Thyroid gland (tissue), 4 donors: ENCODE results near the gene DNAH3. TPM values are rescaled to one million over a fixed set of nuclear protein-coding genes. Genes with fewer than 3 reads are reported as not detected.

Experiments used
- DNase-seq, 2 donors: peaks; one replicate each; pipeline ENCODE4 v3.0.0-alpha.2; 2019
- H3K27ac ChIP-seq, 3 donors: fragments of 200-600 bp; sonication (generic); 1 replicate in 2 of 3; 2 replicates in 1 of 3; pipeline ENCODE4 v1.5.1; 2016 to 2019; ENCODE audit warnings: mild to moderate bottlenecking in 1 of 3, moderate library complexity in 1 of 3
- H3K27me3 ChIP-seq: fragments of 200-600 bp; sonication (generic); one replicate; pipeline ENCODE4 v1.5.1; 2019
- H3K36me3 ChIP-seq, 2 donors: fragments of 200-600 bp; sonication (generic); one replicate each; pipeline ENCODE4 v1.5.1; 2016 to 2019
- H3K4me1 ChIP-seq, 2 donors: fragments of 200-600 bp; sonication (generic); one replicate each; pipeline ENCODE4 v1.5.1; 2017 to 2019
- H3K4me3 ChIP-seq, 3 donors: fragments of 200-600 bp; sonication (generic); replicated peaks in 1 of 3; 1 replicate in 2 of 3; 2 replicates in 1 of 3; pipeline ENCODE4 v1.5.1; 2016; ENCODE audit warnings: mild to moderate bottlenecking in 1 of 3
- H3K9me3 ChIP-seq: fragments of 200-600 bp; sonication (generic); one replicate; pipeline ENCODE4 v1.5.1; 2017
- CTCF ChIP-seq, 6 experiments: fragments of 200-600 bp in 3 of 6; fragments of 450-650 bp in 3 of 6; sonication (generic) in 3 of 6; IDR thresholded peaks; one replicate each; pipeline ENCODE4 v1.5.1; 2016 to 2019; ENCODE audit warnings: antibody characterized with exemption in 6 of 6, mild to moderate bottlenecking in 2 of 6, inconsistent platforms in 1 of 6, moderate library complexity in 1 of 6
- POLR2A ChIP-seq, 2 donors: fragments of 450-650 bp; IDR thresholded peaks; one replicate each; pipeline ENCODE4 v1.6.1; 2017; ENCODE audit warnings: antibody characterized with exemption in 2 of 2, mild to moderate bottlenecking in 2 of 2, moderate library complexity in 1 of 2
- WGBS, 2 donors: methylation state at CpG; one replicate each; pipeline ENCODE4 v1.1.5; 2017; 5-methylcytosine and 5-hydroxymethylcytosine counted together
- intact Hi-C: fragments of 100-400 bp; cut with DNase I; formaldehyde crosslinking; loops from one replicate; pipeline ENCODE4 v1.15.1; 2023
- total RNA-seq, 4 donors: library from RNA; depleted of rRNA; stranded (reverse); fragments of >200 nt; gene quantifications; one replicate each; pipeline ENCODE4 v1.2.3, GENCODE V29; 2016

The DNAH3 gene
- total RNA-seq, 4 donors from 2014 or later: 0.15 TPM; not detected in 3

- H3K4me3 ChIP-seq: no peak overlapping the region
- no peaks in the 10 kb centered on the region for H3K27me3 ChIP-seq
- no peaks in the 10 kb centered on the region for H3K4me1 ChIP-seq
- H3K9me3 ChIP-seq: no peaks in the 10 kb centered on the region
- intact Hi-C loops: loop anchor here (5.0 kb wide), 1 partner anchor 371 kb away; no protein-coding TSS in a partner anchor
- no peak for DNase-seq
- WGBS, 2 donors: 59 to 60% methylated on average over 4 of the region's 4 CpGs
- TF ChIP-seq POLR2A (IDR thresholded peaks at IDR 0.05) (no peak), CTCF (IDR thresholded peaks at IDR 0.05) (no peak)
- H3K36me3 ChIP-seq: peaks cover 0 to 11% of the 10 kb centered on the region in 2 donors
- no peak overlapping the region for H3K27ac ChIP-seq
These were observed 35.7 kb upstream of the DNAH3 start for GRCh38 chr16:21186326-21186691.

GRCh38 chr16:21185659-21186325 lies 35.1 kb upstream of the DNAH3 start:
- TF ChIP-seq POLR2A (IDR thresholded peaks at IDR 0.05) (no peak), CTCF (IDR thresholded peaks at IDR 0.05) (no peak)
- WGBS, 2 donors: 88 to 89% methylated on average over 11 to 12 of the region's 12 CpGs
- Histone ChIP-seq H3K4me1 (no peaks in the 10 kb centered on the region), H3K27me3 (no peaks in the 10 kb centered on the region), H3K36me3 (peaks cover 0 to 15% of the 10 kb centered on the region in 2 donors), H3K27ac (no peak overlapping the region), H3K9me3 (no peaks in the 10 kb centered on the region), H3K4me3 (no peak overlapping the region)
- DNase-seq: no peak
- intact Hi-C loops: loop anchor here (5.0 kb wide), 1 partner anchor 372 kb away; no protein-coding TSS in a partner anchor

- intact Hi-C loops: loop anchor here (5.0 kb wide), 1 partner anchor 372 kb away; no protein-coding TSS in a partner anchor
- no peak overlapping the region for H3K27ac ChIP-seq
- no peak for TF ChIP-seq CTCF (IDR thresholded peaks at IDR 0.05)
- TF ChIP-seq POLR2A (IDR thresholded peaks at IDR 0.05): no peak
- H3K9me3 ChIP-seq: no peaks in the 10 kb centered on the region
- 83 to 91% methylated on average over 3 of the region's 3 CpGs for WGBS, 2 donors
- H3K4me3 ChIP-seq: no peak overlapping the region
- H3K27me3 ChIP-seq: no peaks in the 10 kb centered on the region
- DNase-seq: no peak
- no peaks in the 10 kb centered on the region for H3K4me1 ChIP-seq
- peaks cover 3 to 16% of the 10 kb centered on the region in 2 donors for H3K36me3 ChIP-seq
These were observed 34.2 kb upstream of the DNAH3 start for GRCh38 chr16:21184834-21185233.

- Histone ChIP-seq H3K4me3 (no peak overlapping the region), H3K27me3 (no peaks in the 10 kb centered on the region), H3K36me3 (peaks cover 6 to 22% of the 10 kb centered on the region in 2 donors), H3K4me1 (no peaks in the 10 kb centered on the region), H3K9me3 (no peaks in the 10 kb centered on the region), H3K27ac (no peak overlapping the region)
- TF ChIP-seq CTCF (IDR thresholded peaks at IDR 0.05) (no peak), POLR2A (IDR thresholded peaks at IDR 0.05) (no peak)
- intact Hi-C loops: no loop called here
- 89 to 93% methylated on average over 3 of the region's 3 CpGs for WGBS, 2 donors
- no peak for DNase-seq
These were observed 33.3 kb upstream of the DNAH3 start for GRCh38 chr16:21183995-21184394.

- intact Hi-C loops: no loop called here
These were observed 29.3 kb upstream of the DNAH3 start for GRCh38 chr16:21179983-21180365.

More at GRCh38 chr16:21179983-21180365, 29.3 kb upstream of the DNAH3 start:
- no peak overlapping the region for H3K4me3 ChIP-seq
- 83% methylated on average over 3 of the region's 3 CpGs for WGBS, 2 donors
- no peaks in the 10 kb centered on the region for H3K9me3 ChIP-seq
- no peaks in the 10 kb centered on the region for H3K4me1 ChIP-seq
- no peaks in the 10 kb centered on the region for H3K27me3 ChIP-seq
- no peak for DNase-seq
- H3K36me3 ChIP-seq: peaks cover 16 to 25% of the 10 kb centered on the region in 2 donors
- TF ChIP-seq POLR2A (IDR thresholded peaks at IDR 0.05): no peak
- TF ChIP-seq CTCF (IDR thresholded peaks at IDR 0.05): no peak
- H3K27ac ChIP-seq: no peak overlapping the region
